Astrocyte of the spinal cord (primary cell): ENCODE results near the gene SCN2A.

ENCODE experiments used
- DNase-seq: peaks from one replicate; pipeline ENCODE4 v3.0.0; 2011; ENCODE audit warnings: low read depth, low spot score
- H3K4me3 ChIP-seq: 2 replicates; pipeline ENCODE4 v1.5.1; 2011; ENCODE audit warnings: low read depth, mild to moderate bottlenecking, low read length, moderate library complexity
- in situ Hi-C: cut with HindIII; loops from 2 replicates; pipeline ENCODE4 v1.10.0; 2017; ENCODE audit warnings: low sequenced_read_pairs
- TF ChIP-seq, protein P1 (sequence below): IDR thresholded peaks from 2 replicates; pipeline ENCODE4 v1.5.1; 2012; ENCODE audit warnings: low read depth, mild to moderate bottlenecking, low read length, inconsistent platforms

Gene SCN2A

DNA sequence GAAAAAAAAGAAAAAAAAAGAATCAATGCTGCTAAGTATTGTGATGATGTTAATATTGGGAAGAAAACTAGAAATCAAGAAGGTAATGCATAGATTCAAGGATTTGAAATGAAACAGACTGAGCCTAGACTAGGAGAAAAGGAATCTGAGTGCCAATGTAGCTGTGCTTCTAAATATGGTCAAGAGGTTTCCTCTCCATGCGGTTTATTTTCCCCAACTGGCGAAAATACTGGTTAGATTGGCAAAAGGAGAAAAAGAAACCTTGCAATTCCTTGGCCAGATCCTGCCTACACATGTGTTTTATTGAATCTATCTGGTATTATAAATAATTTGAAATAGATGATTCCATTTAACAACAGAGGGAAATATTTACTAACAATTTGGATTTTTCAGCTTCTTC lies 41.0 kb upstream of the SCN2A start:
- in situ Hi-C loops = no loop called here
- H3K4me3 ChIP-seq = no peak overlapping the region
- TF ChIP-seq, protein P1, sequence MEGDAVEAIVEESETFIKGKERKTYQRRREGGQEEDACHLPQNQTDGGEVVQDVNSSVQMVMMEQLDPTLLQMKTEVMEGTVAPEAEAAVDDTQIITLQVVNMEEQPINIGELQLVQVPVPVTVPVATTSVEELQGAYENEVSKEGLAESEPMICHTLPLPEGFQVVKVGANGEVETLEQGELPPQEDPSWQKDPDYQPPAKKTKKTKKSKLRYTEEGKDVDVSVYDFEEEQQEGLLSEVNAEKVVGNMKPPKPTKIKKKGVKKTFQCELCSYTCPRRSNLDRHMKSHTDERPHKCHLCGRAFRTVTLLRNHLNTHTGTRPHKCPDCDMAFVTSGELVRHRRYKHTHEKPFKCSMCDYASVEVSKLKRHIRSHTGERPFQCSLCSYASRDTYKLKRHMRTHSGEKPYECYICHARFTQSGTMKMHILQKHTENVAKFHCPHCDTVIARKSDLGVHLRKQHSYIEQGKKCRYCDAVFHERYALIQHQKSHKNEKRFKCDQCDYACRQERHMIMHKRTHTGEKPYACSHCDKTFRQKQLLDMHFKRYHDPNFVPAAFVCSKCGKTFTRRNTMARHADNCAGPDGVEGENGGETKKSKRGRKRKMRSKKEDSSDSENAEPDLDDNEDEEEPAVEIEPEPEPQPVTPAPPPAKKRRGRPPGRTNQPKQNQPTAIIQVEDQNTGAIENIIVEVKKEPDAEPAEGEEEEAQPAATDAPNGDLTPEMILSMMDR = no peak
- no peak for DNase-seq

DNA sequence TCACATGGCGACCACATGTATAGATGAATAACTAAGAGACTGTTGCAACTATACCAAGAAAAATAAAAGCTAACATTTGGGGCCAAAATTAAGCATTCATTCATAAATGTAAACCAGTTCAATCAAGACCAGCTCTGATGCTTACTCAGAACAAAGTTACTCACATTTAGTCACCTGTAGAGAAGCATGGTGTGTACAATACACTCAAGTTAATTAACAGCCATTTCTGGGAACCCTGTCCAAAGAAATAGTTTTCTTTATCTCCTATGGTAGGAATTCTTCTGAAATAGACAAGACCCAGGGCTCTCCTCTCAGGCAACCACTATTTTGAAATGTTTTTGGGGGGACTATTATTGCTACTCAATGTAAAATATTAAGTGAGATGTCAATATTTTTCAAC lies 37.0 kb upstream of the SCN2A start:
- TF ChIP-seq, protein P1 = no peak
- in situ Hi-C loops = no loop called here
- DNase-seq = no peak
- H3K4me3 ChIP-seq = no peak overlapping the region

DNA sequence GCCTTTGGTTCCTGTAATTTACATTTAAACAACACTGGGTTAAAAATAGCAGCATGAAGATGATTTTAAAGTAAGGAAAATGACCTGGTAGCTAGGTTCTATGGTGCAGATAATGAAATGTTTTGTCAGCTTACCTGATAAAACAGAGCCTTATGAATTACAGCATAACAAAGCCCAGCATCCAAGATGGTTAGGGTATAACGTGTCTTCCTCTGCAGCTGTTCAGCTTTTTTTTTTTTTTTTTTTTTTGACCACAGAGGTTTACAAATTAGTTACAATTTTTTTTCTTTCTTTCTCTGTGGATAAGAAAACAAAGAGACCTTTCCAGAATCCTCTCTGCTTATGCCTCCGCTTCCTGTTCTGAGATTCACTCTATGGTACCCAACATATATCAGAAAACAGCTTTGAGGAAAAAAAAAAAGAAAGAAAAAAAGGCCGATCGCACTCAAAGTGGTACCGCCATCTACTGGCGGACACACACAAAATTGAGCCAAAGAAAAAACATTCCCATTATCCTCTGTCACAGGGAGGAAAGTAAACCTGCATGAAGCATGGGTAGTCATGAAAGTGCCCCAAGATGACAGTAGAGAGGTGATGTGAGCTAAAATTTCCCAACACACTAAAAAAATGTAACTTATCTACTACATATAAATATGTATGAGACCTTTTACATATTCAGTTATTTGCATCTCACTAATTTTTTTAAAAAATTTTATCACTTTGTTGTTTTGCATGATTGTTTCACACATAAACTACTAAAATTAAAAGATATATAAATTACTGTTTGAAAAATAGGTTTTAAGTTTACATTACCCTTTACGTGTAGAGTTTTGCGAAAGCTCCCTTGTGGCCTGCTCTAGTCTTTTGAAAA lies 35.3 kb upstream of the SCN2A start, which contains the start of gene SCN3A:
Gene SCN3A (minus strand): TSS at position 362 of the 871 bp plus-strand sequence. CDS start 27,656 bp downstream, outside the sequence.
- TF ChIP-seq, protein P1 = peak; percentile 72
- DNase-seq = peak; percentile 64
- in situ Hi-C loops = no loop called here
- no peak within 1 kb of the TSS for H3K4me3 ChIP-seq

DNA sequence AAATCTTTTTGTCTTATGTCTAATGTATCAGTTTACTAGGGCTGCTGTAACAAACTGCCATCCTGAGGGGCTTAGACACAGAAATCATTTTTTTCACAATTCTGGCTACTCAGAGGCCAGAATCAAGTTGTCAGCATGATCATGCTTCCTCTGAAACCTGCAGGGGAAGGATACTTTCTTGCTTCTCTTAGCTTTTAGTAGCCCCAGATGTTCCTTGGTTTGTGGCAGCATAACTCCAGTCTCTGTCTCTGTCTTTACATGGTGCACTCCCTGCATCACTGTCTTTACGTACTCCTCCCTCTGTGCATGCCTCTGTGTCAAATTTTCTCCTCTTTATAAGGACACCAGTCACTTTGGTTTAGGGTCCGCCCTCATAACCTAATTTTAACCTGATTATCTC lies 33.3 kb upstream of the SCN2A start:
- in situ Hi-C loops = no loop called here
- TF ChIP-seq, protein P1 = no peak
- no peak overlapping the region for H3K4me3 ChIP-seq
- DNase-seq = no peak

DNA sequence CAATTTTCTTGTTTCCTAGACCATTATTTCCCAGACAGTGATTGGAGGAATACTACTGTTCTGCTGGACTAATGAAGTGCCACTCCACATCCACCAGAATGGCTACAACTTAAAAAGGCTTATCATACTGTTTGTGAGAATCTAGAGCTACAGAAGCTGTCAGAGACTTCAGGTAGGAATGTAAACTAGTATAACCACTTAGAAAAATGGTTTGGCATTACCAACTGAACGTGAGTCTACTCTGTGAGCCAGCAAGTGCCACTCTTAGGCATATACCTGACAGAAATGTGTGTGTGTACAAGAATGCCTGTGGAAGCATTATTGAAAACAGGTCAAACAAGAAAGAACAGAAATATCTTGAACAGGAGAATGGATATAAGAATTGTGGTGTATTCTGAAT lies 31.1 kb upstream of the SCN2A start:
- no peak overlapping the region for H3K4me3 ChIP-seq
- DNase-seq = no peak
- in situ Hi-C loops = no loop called here
- TF ChIP-seq, protein P1 = no peak

DNA sequence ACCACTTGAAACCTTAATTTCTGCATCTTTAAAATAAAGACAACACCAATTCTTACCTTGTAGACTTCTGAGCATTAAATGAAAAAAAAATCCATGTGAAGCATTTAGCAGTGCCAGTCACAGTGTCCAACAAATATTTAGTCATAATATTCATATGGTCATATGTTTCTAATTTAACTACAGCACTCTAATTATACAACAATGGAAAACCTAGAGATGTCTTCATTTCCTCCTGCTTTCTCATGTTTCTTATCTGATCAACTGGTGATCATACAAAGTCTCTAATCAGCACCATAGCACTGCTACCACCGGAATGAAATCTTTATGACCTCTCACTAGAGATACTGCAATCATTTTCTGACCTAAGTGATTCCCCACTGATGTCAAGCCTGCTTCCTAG lies 25.1 kb upstream of the SCN2A start:
- no peak for DNase-seq
- H3K4me3 ChIP-seq = no peak overlapping the region
- TF ChIP-seq, protein P1 = no peak
- in situ Hi-C loops = no loop called here
